A172 (cell line): ENCODE measurements around the gene CFHR3. TPM values are rescaled to one million over a fixed set of nuclear protein-coding genes. Genes with fewer than 3 reads are reported as not detected.
"Not testable (repeated sequence)": the region's sequence is repeated elsewhere in the genome, so short reads cannot be mapped to it uniquely, and the experiment has no call there.

Experiments used
- DNase-seq: peaks from one replicate; pipeline ENCODE4 v3.0.0-alpha.2; 2015; ENCODE audit warnings: low spot score
- total RNA-seq: library from RNA; depleted of rRNA; stranded (reverse); fragments of >200 nt; shearing (Covaris generic); gene quantifications from 2 replicates; pipeline ENCODE4 v1.2.3, GENCODE V29; 2014; rRNA removed

Gene CFHR3
- 0.03 and 0.38 TPM in 2 replicates for total RNA-seq

DNA sequence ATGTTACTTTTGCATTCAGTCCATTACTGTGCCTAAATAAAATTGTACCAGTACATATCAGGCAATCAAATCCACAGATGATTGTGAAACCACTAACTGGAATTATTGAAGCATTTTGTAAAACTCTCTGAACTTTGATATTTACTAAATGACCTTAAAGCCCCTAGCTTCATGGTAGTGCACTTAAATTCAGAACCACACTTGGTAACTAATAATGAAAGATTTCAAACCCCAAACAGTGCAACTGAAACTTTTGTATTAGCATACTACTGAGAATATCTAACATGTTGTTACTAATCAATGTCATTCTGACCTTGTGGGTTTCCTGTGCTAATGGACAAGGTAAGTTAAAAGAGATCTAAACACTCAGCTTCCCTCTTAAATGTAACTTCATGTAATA is at the start of gene CFHR3:
Gene CFHR3 (plus strand): TSS at position 238 of the 400 bp plus-strand sequence. CDS start 47 bp downstream, at position 285.
- no peak for DNase-seq

DNA sequence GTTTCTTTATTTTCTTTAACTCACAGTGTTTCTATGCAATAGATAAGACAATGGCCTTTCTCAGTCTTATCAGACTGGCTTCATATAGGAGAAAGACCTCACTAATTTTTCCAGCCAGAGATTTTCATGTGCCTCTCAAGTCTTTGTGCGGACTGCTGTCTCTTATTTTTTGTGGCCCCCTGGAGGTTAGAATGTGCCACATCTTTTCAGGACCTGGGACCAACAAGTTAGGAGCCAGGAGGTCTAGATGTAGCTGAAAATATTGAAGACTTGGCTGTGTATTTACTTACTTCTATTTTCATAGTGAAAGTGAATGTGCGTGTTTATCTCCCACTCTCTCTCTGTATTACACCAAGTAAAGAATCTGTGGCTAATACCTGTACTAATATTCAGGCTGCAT is 42.1 kb upstream of the CFHR3 start:
- no peak for DNase-seq

DNA sequence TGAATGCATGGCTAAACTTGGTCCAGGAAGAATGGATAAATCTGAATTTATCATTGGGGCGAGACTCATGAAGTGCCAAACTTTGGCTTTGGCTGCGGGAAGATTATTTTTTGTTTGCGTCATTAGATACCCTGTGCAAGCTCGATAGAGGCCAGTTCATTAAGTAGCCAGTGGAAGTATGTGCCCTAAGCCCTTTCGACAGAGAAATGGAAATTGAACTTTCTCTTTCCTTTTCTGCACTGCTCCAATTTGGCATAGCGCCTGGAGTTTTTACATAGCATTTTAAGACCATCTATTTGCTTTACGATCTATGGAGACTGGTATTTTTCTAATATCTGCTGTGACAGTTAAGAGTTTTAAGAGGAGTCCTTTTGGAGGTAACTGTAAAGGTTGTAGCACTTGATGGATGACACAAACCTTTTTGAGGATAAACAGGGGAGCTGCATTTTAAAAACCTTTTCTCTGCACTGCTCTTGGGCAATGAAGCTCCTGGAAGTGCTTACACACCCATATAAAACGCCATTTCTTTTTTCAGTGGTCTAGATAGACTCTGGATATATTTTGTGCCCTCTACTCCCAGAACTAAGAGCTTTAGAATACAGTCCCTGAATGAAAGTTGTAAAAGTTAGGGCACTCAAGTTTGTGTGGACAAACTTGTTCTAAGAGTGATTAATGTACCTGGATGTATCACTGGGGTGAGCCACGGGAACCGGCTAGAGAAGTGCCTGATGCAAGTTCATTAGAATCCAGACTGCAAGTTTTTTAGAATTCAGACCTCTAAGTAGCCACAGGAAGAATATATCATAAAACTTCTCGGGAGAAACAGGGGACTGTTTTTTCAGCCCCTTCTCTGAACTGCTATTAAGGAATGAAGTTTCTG is 41.3 kb upstream of the CFHR3 start:
- no peak for DNase-seq

DNA sequence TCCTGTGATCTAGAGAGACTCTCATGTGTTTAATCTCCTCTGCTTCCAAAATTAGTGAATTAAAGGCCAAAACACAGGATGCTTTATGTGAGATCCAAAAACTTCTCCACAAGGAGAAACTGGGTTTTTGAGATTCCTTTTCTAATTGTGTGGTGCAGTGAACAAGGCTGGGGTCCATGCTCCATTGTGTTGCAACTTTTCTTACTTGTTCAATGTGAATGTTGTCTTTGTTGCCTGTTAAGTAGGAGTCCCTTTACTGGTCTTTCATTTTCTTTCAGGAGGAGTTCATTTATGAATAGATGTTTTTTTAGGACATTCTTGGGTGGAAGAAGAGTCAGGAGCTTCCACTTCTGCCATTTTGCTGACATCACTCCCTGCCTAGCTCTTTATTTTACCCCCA is 40.6 kb upstream of the CFHR3 start:
- DNase-seq, result no peak

DNA sequence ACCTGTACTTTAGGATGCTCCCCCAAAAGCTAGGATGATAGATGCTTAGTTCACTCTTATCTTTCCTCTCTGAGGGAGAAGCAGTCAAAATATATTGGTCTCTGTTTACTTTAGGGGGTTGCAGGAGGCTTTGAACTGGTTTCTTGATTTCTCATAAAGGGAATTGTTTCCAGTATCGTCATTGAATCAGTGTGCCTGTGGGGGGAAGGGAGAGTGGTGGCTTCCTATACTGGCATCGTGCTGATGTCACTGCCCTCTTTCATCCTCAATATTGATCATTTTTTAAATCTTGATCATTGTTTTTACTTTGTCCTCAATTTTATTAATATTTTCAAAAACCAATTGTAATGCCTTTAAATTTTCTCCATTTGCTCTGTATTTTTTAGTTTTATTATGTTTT is 40.2 kb upstream of the CFHR3 start:
- DNase-seq, result no peak

DNA sequence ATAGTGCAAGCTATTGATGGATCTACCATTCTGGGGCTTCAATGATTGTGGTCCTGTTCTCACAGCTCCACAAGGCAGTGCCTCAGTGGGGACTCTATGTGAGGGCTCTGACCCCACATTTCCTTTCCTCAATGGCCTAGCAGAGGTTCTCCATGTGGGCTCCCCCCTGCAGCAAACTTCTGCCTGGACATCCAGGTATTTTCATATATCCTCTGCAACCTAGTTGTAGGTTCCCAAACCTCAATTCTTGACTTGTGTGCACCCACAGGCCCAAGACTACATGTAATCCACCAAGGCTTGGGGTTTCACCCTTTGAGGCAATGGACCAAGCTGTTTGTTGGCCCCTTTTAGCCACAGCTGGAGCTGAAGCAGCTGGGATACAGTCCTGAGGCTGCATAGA is 35.9 kb upstream of the CFHR3 start:
- DNase-seq, result no peak

DNA sequence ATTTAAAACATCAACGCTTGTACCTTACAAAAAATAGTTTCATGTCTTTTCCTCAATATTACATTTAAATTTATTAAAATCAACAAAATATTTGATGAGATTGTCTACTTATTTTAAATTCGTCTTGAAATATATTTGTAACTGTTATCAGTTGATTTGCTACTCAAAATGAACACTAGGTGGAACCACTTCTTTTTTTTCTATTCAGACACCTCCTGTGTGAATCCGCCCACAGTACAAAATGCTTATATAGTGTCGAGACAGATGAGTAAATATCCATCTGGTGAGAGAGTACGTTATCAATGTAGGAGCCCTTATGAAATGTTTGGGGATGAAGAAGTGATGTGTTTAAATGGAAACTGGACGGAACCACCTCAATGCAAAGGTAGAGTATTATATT is 31.4 kb upstream of the CFHR3 start:
- DNase-seq, result peak; percentile 57

DNA sequence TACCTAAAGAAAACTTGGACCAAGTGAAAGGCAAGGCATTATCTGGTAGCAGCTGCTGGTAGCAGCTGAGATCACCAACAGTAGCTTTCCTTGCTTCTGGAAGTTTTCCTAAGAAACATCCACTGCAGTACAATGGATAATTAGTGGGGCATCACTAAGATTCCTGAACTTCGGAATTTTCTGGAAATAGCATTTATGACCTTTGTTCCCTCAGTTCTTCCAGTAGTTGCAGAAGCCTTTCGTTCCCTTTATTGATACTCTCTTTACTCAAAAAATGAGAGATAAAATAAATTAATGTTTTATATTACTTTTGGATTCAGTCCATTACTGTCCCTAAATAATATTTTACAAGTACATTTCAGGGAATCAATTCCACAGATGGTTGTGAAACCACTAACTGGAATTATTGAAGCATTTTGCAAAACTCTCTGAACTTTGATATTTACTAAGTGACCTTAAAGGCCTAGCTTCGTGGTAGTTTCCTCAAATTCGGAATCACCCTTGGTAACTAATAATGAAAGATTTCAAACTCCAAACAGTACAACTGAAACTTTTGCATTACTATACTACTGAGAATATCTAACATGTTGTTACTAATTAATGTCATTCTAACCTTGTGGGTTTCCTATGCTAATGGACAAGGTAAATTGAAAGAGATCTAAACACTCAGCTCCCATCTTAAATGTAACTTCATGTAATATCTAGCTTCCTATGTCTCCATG is 9.5 kb upstream of the CFHR3 start:
- DNase-seq, result not testable (repeated sequence)

DNA sequence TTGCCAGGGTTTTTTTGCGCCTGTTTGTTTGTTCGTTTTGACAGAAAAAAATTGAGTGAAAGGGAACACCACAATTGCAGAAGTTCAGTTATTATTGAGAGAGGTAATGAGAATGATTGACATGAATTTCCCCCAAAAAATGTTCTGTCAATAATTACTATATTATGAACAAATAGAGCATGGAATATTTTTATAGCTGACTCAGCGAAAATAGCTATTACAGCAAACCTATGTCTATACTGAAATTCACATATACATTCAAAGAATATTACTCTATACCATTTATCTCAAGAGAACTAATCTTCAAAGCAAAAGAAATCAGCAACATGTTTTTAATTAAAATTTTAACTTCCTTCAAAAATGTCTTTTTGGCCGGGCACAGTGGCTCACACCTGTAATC is 4.8 kb upstream of the CFHR3 start:
- not testable (repeated sequence) for DNase-seq

DNA sequence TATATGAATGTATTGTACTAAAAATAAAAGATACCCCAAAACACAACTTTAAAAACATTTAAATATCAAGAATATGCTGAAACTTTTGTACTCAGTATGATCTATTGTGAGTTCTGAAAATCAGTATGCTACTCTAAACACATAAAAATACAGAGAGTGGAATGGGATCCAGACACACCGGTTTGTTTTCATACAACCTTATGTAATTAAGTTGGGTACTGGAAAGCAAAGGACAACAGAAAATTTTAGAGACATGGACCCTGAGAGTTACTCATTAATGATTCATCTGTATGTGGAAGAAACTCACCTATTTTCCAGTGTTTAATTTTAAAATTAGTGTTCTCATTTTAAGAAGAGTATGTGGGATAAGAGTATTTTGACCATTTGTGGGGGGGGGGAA is 927 bp upstream of the CFHR3 start:
- no peak for DNase-seq

DNA sequence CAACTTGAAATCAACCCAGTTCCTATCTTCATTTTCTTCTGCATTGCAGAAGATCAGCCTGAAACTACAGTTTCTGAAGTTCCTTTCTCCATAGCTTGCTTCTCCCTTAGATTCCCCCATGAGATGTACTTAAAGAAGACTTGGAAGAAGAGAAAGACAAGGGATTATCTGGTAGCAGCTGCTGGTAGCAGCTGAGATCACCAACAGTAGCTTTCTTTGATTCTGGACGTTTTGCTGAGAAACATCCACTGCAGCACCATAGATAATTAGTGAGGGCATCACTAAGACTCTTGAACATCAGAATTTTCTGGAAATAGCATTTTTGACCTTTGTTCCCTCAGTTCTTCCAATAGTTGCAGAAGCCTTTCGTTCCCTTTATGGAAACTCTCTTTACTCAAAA is 465 bp upstream of the CFHR3 start:
- DNase-seq, result no peak

DNA sequence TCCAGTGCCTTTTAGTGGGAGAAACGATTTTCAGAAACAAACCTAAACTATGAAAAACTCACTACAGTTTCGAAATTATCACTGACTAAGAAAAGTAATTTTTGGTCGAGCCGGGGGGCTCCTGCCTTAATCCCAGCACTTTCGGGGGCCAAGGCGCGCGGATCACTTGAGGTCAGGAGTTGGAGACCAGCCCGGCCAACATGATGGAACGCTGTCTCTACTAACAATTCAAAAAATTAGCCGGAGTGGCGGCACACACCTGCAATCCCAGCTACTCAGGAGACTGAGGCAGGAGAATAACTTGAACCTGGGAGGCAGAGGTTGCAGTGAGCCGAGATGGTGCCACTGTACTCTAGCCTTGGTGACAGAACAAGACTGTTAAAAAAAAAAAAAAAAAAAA is 3.0 kb downstream of the CFHR3 start:
- no peak for DNase-seq

DNA sequence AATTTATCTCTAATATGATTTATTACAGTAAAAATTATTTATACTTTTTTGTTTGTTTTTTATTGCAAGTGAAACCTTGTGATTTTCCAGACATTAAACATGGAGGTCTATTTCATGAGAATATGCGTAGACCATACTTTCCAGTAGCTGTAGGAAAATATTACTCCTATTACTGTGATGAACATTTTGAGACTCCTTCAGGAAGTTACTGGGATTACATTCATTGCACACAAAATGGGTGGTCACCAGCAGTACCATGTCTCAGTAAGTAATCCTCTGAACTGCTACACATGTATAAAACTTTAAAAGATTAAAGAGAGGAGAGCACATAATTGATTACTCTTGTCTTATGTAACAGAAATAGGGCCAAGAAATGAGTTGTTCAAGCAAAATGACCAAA is 4.5 kb downstream of the CFHR3 start:
- DNase-seq, result no peak

DNA sequence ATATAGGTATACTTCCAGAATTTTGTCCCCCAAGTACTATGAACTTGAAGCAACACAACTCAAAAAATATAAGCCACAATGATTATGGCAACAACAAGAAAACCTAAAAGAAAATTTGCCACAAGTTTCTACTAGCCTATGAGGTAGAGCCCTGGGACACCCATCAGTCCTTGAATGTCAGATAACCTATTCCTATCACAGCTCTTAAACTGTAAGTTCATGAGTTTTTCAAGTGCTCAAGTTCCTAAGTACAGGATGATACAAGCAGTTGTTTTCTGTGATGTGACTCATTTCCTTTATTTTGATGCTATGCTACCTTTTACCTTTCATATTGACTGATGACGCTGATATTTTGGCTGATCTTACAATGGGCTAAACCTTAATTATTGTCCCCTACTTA is 16.6 kb downstream of the CFHR3 start:
- not testable (repeated sequence) for DNase-seq

DNA sequence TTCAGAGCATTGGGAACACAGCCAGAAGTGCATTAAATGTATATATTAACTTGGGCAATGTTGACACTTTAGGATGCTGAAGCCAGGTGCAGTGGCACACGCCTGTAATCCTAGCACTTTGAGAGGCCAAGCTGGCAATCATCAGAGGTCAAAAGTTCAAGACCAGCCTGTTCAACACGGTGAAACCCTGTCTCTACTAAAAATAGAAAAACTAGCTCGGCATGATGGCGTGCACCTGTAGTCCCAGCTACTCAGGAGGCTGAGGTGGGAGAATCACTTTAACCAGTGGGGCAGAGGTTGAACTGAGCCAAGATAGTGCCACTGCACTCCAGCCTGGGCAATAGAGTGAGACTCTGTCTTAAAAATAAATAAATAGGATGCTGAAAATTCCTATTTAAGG is 19.5 kb downstream of the CFHR3 start:
- DNase-seq, result not testable (repeated sequence)

DNA sequence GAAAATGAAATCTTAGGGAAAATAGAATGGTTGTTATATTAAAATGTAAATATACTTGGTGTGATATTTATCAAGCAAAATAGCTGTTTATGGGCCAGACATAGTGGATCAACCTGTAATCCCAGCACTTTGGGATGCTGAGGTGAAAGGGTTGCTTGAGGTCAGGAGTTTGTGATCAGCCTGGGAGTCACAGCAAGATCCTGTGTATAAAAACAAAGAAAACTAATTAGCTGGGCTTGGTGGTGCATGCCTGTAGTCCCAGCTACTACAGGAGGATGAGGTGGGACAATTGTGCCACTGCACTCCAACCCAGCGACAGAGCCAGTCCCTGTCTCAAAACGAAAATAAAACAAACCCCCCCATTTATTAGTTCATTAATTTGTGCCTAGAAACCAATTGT is 23.3 kb downstream of the CFHR3 start:
- no peak for DNase-seq

DNA sequence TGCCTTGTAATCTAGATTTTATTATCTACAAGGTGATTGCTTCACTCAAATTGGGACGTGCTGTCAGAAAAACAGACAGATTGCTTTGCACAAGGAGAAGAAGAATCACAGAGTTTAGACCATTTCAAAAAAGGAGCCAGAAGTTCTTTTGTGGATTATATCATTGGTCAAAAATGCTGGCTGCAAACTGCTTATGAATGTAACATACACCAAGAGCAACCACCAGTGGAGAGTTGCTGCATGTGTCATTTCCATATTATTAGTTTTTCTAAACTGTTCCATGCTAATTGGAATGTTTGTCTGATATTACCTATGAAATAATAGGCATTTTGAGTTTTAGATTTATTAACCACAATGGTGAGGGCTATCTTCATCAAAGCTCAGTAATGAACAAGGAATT is 27.3 kb downstream of the CFHR3 start:
- not testable (repeated sequence) for DNase-seq

DNA sequence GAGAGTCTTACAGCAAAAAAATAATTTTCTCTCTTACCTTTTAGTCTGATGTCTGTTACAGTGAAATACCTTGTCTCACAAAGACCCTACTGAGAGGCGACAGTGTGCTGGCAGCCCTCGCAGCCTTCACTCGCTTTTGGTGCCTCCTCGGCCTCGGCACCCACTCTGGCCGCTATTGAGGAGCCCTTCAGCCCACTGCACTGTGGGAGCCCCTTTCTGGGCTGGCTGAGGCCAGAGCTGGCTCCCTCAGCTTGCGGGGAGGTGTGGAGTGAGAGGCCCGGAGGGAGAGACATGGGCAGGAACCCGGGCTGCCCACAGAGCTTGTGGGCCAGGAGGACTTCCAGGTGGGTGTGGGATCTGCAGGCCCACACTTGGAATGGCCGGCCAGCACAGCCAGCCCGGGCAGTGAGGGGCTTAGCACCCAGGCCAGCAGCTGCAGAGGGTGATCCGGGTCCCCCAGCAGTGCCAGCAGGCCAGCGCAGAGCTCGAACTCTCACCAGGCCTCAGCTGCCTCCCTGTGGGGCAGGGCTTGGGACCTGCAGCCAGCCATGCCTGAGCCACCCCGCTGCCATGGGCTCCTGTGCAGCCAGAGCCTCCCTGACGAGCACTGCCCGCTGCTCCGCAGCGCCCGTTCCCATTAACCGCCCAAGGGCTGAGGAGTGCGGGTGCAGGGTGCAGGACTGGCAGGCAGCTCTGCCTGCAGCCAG is 34.0 kb downstream of the CFHR3 start:
- DNase-seq, result no peak

DNA sequence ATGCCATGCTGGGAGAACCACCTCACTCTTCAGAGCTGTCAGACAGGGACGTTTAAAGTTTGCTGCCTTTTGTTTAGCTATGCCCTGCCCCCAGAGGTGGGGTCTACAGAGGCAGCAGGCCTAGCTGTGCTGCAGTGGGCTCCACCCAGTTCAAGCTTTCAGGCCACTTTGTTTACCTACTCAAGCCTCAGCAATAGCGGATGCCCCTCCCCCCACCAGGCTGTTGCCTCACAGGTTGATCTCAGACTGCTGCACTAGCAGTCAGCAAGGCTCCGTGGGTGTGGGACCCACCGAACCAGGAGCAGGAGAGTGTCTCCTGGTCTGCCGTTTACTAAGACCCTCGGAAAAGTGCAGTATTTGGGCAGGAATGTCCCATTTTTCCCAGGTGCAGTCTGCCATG is 42.8 kb downstream of the CFHR3 start:
- DNase-seq, result not testable (repeated sequence)

DNA sequence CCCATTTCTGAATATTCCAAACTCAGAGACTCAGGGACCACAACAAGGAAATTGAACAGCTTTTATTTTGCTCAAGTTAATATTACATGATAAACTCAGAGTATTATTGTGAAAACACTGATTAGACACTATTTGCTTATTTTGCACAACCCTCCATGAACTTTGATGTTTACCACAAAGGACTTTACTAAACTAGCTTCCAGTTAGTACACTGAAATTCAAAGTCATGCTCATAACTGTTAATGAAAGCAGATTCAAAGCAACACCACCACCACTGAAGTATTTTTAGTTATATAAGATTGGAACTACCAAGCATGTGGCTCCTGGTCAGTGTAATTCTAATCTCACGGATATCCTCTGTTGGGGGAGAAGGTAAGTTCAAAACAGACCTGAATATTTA is 44.9 kb downstream of the CFHR3 start, which contains the start of gene CFHR1:
Gene CFHR1 (plus strand): TSS at position 201 of the 400 bp plus-strand sequence. CDS start 114 bp downstream, at position 315.
- not testable (repeated sequence) for DNase-seq

DNA sequence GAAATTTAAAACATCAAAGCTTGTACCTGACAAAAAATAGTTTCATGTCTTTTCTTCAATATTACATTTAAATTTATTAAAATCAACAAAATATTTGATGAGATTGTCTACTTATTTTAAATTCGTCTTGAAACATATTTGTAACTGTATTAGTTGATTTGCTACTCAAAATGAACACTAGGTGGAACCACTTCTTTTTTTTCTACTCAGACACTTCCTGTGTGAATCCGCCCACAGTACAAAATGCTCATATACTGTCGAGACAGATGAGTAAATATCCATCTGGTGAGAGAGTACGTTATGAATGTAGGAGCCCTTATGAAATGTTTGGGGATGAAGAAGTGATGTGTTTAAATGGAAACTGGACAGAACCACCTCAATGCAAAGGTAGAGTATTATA is 53.2 kb downstream of the CFHR3 start:
- peak; percentile 73 for DNase-seq
